NK-92 (cell line): ENCODE results near the gene WNT3A.

Experiments used
- DNase-seq: peaks from one replicate; lab custom pipeline; 2025; ENCODE audit not compliant: unreplicated experiment; lab: John Stamatoyannopoulos, UW

WNT3A gene

GRCh38 chr1:228096416-228097332, 89.9 kb downstream of the WNT3A start:
- DNase-seq, result no peak

GRCh38 chr1:228097333-228098081, 90.7 kb downstream of the WNT3A start:
- DNase-seq, result no peak

GRCh38 chr1:228098323-228098931, 91.6 kb downstream of the WNT3A start:
- DNase-seq, result no peak

GRCh38 chr1:228099331-228099732, 92.5 kb downstream of the WNT3A start:
- no peak for DNase-seq

DNA sequence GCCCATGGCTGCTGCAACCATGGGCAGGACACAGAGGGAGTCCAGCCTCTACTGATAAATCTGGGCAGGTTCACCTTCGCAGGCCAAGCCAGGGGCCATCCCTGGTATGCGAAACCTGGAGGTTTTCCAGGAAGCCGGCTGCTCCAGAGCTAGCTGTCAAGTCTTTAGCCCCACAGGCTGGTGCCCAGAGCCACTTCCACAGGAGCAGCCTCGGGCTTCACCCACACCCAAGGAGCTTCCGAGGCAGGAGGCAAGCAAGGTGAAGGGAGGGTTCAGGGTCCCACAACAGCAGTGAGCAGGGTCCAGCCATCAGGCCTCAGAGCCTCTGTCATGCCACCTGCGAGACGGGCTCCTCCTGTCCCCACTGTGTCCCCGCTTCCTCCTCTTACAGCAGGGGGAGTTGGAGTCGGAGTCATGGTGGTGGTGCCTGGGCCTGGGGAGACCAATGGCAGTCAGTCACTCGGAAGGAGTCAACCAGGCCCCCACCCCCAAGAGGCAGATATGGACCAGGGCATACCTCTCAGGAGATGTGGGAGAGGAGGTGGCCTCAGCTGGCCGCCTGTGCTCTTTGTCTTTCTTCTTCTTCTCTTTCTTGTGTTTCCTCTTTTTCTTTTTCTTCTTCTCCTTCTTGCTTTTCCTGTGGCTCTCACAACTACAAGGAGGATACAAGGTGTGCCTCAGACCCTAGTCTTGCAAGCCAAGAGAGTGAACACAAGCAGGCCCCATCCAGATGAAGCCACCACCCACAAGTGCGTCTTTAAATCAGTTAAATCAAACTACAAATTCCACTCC, 94.2 kb downstream of the WNT3A start:
- DNase-seq, result no peak

GRCh38 chr1:228101614-228101993, 94.8 kb downstream of the WNT3A start:
- no peak for DNase-seq

GRCh38 chr1:228101994-228102790, 95.4 kb downstream of the WNT3A start:
- DNase-seq, result no peak

DNA sequence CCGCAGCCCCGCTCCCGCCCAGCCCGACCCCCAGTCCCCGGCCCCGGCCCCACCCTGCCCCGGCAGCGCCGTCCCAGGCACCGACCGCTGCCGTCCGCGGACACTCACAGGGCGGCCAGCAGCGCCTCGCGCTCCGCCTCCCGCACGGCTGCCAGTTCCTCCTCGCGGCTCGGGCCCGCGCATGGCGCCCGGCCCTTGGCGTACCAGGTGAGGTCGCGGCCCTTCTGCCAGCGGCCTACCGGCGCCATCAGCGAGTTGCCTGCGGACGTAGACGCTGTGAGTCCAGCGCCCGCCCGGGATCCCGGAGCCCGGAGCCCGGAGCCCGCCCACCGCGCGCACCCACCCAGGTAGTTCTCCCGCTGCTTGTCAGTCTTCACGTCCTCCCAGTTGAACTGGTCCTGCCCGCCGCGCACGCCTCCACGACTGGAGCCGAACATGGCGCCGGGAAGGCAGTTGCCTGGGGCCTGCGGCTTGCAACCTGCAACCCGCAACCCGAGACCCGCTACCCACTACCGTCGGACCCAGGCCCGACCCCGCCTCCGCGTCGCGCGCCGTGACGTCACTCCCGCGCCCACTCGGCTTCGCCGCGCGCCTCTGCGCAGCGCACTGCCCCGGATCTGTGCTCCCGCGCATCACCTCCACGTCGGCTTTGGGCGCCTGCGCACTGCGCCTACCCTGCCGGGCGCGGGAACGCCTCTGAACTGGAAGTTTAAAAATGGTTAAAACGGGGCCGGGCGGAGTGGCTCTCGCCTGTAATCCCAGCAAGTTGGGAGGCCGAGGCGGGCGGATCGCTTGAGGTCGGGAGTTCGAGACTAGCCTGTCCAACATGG, 96.2 kb downstream of the WNT3A start, which contains the start of gene C1orf35:
Gene C1orf35, minus strand, starts transcription at position 535 of the 830 bp plus-strand sequence. Its CDS starts 98 bp downstream, at position 437.
- DNase-seq, result peak; percentile 49

DNA sequence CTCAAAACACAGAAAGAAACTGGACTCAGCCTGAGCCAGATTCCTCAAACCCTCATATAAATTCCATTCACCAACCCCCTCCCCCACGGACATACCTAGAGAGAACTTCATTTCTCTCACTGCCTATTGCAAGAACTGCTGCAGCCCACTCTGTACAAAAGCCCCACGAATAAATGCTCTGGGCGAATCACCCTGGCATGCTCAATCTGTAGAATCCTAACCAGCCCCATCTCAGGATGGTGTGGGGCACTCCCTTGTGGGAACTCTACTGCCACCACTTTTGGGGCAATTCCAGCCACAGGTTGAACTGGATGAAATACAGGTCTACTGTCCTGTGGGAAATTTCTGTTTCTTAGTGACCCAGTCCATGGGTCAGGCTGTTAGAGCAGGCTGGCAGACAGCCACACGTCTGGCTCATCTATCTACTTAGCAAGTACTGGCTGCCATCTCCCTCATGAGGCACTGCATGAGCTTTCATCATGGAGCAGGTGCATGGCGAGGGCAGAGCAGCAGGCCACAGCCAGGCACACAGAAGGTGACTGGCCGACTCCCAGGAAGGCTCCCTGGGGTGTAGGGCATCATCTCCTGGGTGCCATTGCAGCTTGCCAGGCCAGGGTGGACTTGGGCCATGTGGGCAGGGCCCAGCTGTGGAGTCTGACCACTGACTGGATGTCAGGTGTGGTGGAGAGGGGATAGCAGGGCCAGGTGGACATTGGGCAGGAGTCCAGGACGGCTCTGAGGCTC, 97.9 kb downstream of the WNT3A start:
- DNase-seq, result no peak

DNA sequence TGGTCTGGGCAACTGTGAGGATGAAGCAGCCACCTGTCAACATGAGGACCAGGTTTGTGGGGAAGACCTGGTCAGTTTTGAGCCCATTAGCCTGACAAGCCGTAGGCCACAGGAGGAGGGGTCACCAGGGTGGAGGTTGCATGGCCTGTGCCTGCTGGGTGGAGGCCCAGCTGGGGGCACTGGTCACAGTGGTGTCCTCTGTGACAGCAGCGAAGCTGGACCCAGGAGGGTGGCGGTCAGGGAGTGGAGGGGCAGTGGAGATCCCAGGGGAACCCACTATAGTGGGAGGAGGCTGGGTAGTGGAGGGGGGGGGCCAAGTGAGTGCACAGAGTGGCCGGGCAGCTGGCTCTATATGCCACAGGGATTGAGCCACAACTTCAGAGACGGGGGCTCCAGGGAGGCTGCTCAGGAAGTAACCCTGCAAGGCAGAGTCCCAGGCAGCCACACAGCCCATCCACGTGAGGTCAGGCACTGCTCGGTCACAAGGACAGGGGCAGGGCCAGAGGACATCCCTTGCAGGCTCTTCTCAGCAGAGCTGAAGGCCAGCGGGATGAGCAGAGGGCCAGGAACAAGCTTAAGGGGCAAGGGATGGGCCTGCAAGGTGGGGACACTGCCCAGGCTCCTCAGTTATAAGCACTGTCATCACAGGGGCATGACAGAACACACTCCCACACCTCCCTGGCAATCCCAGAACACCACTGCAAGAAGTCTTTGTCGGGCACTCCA, 98.6 kb downstream of the WNT3A start:
- DNase-seq, result no peak

- DNase-seq, result no peak
Observed at GRCh38 chr1:228105996-228106799, 99.4 kb downstream of the WNT3A start.

DNA sequence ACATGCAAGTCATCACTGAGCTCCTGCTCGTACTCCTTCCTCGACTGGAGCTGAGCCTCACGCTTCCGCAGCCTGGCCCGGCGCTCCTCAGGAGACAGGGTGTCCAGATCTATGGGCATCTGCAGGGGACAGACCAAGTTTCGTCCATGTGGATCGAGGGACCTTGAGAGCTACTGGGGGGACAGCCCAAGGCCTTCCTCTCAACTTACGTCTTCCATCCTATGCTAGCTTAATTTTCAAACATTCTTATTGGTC, 99.9 kb downstream of the WNT3A start:
- DNase-seq, result no peak

DNA sequence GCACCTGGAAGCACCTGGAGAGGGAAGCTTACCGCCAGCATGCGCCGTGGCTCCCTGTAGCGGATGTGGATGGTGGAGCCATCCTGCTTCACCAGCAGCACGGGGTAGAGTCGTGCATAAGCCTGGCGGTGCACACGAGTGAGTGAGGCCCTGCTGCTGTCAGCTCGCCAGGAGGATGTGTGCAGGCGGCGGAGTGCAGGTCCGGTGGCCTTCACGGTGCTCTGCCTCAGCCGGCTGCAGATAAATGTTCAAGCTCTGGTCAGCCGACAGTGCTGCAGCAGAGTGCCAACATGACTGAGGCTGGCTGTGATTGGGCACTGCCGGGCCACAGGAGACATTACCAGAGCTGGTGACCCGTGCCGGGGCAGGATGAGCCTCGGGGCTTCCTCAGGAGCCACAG, 100.8 kb downstream of the WNT3A start:
- no peak for DNase-seq

DNA sequence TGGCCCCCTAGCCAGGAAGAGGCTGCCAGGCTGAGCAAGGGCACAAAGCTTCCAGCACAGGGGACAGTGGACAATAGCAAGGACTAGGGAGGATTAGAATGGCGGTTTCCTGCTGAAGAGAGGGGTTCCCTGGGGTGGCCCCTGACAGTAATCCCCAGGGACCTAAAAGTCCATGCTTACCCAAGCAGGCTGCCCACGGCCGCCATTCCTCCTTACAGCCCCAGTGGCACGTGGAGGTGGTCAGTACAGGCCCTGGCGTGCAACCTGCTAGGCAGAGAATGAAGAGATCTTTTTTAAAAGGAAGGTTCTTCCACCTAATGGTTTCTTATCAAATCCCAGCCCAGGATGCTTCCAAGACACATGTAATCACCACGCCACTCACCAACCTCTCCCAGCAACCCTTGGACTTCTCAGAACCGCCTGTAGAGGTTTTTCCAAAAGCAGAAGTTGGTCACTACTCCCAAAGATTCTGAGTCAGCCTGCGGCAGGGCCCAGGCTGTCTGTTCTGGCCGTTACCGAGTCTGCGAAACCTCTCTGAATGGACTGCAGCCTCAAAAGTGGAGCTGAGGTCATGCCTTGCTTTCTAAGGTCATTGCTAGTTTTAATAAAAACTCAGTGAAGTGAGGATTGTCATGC, 101.4 kb downstream of the WNT3A start:
- no peak for DNase-seq

DNA sequence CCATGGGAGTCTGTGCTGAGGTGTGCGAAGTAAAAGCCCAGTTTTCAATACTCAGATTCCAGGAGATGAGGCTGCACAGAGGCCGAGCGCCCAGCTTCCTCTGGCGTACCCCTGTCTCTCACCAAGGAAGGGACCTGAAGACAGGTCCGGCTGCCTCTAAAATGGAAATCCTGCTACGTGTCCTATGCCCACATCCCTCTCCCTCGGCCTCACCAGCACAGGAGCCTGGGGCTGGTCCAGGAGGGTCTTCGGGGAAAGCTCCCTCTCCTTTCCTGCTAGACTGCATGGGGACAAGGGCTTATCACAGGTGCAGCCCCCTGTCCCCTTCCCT, 101.9 kb downstream of the WNT3A start:
- no peak for DNase-seq

GRCh38 chr1:228109073-228109961, 102.5 kb downstream of the WNT3A start, which contains the start of gene MRPL55:
Gene MRPL55, minus strand, starts transcription at chr1:228109299. Its CDS starts 1,039 bp downstream, at chr1:228108260.
- peak; percentile 88 for DNase-seq
